Stimulated activated naive B cell treated with anti-CD40 and anti-IgM and Interleukin-4, amounts not matched to agents 10 μg/mL and 1 μg/mL and 100 μg/mL, for 72 hours (primary cell): Measurements from ENCODE around the gene KAZN.

Source experiments
- ATAC-seq, 2 donors: fragments of 150-1000 bp; cut with Tn5 transposase; replicated peaks; 2 replicates each; pipeline ENCODE4 v1.10.0; 2021; ENCODE audit warnings: moderate library complexity in 1 of 2
- DNase-seq: peaks from one replicate; pipeline ENCODE4 v3.0.0; 2021
- H3K27ac Mint-ChIP-seq: one replicate; pipeline ENCODE4 v1.8.0; 2022; ENCODE audit warnings: mild to moderate bottlenecking, mixed read lengths
- H3K27me3 Mint-ChIP-seq, 2 donors: one replicate each; pipeline ENCODE4 v1.8.0; 2022; ENCODE audit warnings: mixed read lengths in 2 of 2
- H3K36me3 Mint-ChIP-seq, 2 donors: one replicate each; pipeline ENCODE4 v1.8.0; 2022; ENCODE audit warnings: mixed read lengths in 2 of 2, mild to moderate bottlenecking in 1 of 2
- H3K4me1 Mint-ChIP-seq, 2 donors: one replicate each; pipeline ENCODE4 v1.8.0; 2022; ENCODE audit warnings: mixed read lengths in 2 of 2, mild to moderate bottlenecking in 1 of 2
- H3K4me3 Mint-ChIP-seq, 2 donors: one replicate each; pipeline ENCODE4 v1.8.0; 2022; ENCODE audit warnings: mild to moderate bottlenecking in 2 of 2, mixed read lengths in 2 of 2, moderate library complexity in 1 of 2
- H3K9me3 Mint-ChIP-seq, 2 donors: one replicate each; pipeline ENCODE4 v1.8.0; 2022; ENCODE audit warnings: mixed read lengths in 2 of 2, mild to moderate bottlenecking in 1 of 2

Gene KAZN

GRCh38 chr1:15113146-15113545 is 514.7 kb downstream of the KAZN start:
- Mint-ChIP-seq H3K36me3 (no peaks in the 10 kb centered on the region), H3K4me1 (peaks cover 4% of the 10 kb centered on the region in 2 donors), H3K27me3 (peaks cover 4 to 5% of the 10 kb centered on the region in 2 donors), H3K9me3 (no peaks in the 10 kb centered on the region), H3K27ac (no peak overlapping the region), H3K4me3 (no peak overlapping the region)
- ATAC-seq (no peak), DNase-seq (no peak)

GRCh38 chr1:15114884-15115283 is 516.4 kb downstream of the KAZN start:
- ATAC-seq: no peak
- Mint-ChIP-seq H3K4me3 (no peak overlapping the region), H3K9me3 (no peaks in the 10 kb centered on the region), H3K27ac (no peak overlapping the region), H3K4me1 (peaks cover 4% of the 10 kb centered on the region in 2 donors), H3K27me3 (peaks cover 12 to 18% of the 10 kb centered on the region in 2 donors), H3K36me3 (no peaks in the 10 kb centered on the region)
- no peak for DNase-seq

- Mint-ChIP-seq H3K27me3 (peaks cover 12 to 18% of the 10 kb centered on the region in 2 donors), H3K9me3 (no peaks in the 10 kb centered on the region), H3K4me3 (no peak overlapping the region), H3K36me3 (no peaks in the 10 kb centered on the region), H3K27ac (no peak overlapping the region), H3K4me1 (peaks cover 4% of the 10 kb centered on the region in 2 donors)
- no peak for DNase-seq
- no peak for ATAC-seq
Measured at GRCh38 chr1:15115542-15116330, 517.3 kb downstream of the KAZN start.

- DNase-seq (no peak), ATAC-seq (no peak)
- Mint-ChIP-seq H3K36me3 (no peaks in the 10 kb centered on the region), H3K4me1 (peaks cover 3 to 4% of the 10 kb centered on the region in 2 donors), H3K27ac (no peak overlapping the region), H3K27me3 (peaks cover 12 to 18% of the 10 kb centered on the region in 2 donors), H3K4me3 (no peak overlapping the region), H3K9me3 (no peaks in the 10 kb centered on the region)
Measured at GRCh38 chr1:15116966-15117365, 518.5 kb downstream of the KAZN start.

GRCh38 chr1:15117671-15118325 is 519.3 kb downstream of the KAZN start:
- Mint-ChIP-seq H3K36me3 (no peaks in the 10 kb centered on the region), H3K27ac (no peak overlapping the region), H3K9me3 (no peaks in the 10 kb centered on the region), H3K4me1 (no peaks in the 10 kb centered on the region), H3K27me3 (peaks cover 12 to 18% of the 10 kb centered on the region in 2 donors), H3K4me3 (no peak overlapping the region)
- ATAC-seq (no peak), DNase-seq (no peak)

- no peak for ATAC-seq
- Mint-ChIP-seq H3K9me3 (no peaks in the 10 kb centered on the region), H3K27ac (no peak overlapping the region)
Measured at GRCh38 chr1:15118579-15118978, 520.1 kb downstream of the KAZN start.

GRCh38 chr1:15120251-15120945 is 521.9 kb downstream of the KAZN start:
- Mint-ChIP-seq H3K27me3 (peaks cover 8 to 13% of the 10 kb centered on the region in 2 donors), H3K4me1 (no peaks in the 10 kb centered on the region), H3K27ac (no peak overlapping the region), H3K9me3 (no peaks in the 10 kb centered on the region), H3K36me3 (no peaks in the 10 kb centered on the region), H3K4me3 (no peak overlapping the region)
- ATAC-seq (no peak), DNase-seq (no peak)

More at GRCh38 chr1:15118579-15118978, 520.1 kb downstream of the KAZN start:
- H3K4me1 Mint-ChIP-seq: no peaks in the 10 kb centered on the region
- no peak for DNase-seq
- H3K27me3 Mint-ChIP-seq: peaks cover 12 to 18% of the 10 kb centered on the region in 2 donors
- no peak overlapping the region for H3K4me3 Mint-ChIP-seq
- H3K36me3 Mint-ChIP-seq: no peaks in the 10 kb centered on the region

- no peak overlapping the region for H3K4me3 Mint-ChIP-seq
- no peaks in the 10 kb centered on the region for H3K4me1 Mint-ChIP-seq
- no peak for ATAC-seq
- H3K27me3 Mint-ChIP-seq: peaks cover 8 to 13% of the 10 kb centered on the region in 2 donors
- H3K27ac Mint-ChIP-seq: no peak overlapping the region
- no peak for DNase-seq
- H3K9me3 Mint-ChIP-seq: no peaks in the 10 kb centered on the region
- H3K36me3 Mint-ChIP-seq: no peaks in the 10 kb centered on the region
Measured at GRCh38 chr1:15122331-15122730, 523.8 kb downstream of the KAZN start.

GRCh38 chr1:15123270-15123669 is 524.8 kb downstream of the KAZN start:
- Mint-ChIP-seq H3K27ac (no peak overlapping the region), H3K27me3 (peaks cover 8 to 13% of the 10 kb centered on the region in 2 donors), H3K9me3 (no peaks in the 10 kb centered on the region), H3K4me3 (no peak overlapping the region), H3K36me3 (no peaks in the 10 kb centered on the region), H3K4me1 (no peaks in the 10 kb centered on the region)
- DNase-seq: no peak
- ATAC-seq: no peak

GRCh38 chr1:15123925-15124324 is 525.4 kb downstream of the KAZN start:
- Mint-ChIP-seq H3K4me1 (no peaks in the 10 kb centered on the region), H3K27me3 (peaks cover 1 to 6% of the 10 kb centered on the region in 2 donors), H3K9me3 (no peaks in the 10 kb centered on the region), H3K4me3 (no peak overlapping the region), H3K27ac (no peak overlapping the region), H3K36me3 (no peaks in the 10 kb centered on the region)
- ATAC-seq (no peak), DNase-seq (no peak)

- Mint-ChIP-seq H3K4me1 (no peaks in the 10 kb centered on the region), H3K4me3 (no peak overlapping the region), H3K27me3 (peaks cover 3 to 6% of the 10 kb centered on the region in 2 donors), H3K27ac (no peak overlapping the region), H3K36me3 (no peaks in the 10 kb centered on the region), H3K9me3 (peaks cover 3% of the 10 kb centered on the region in 2 donors)
- DNase-seq (no peak), ATAC-seq (no peak)
Measured at GRCh38 chr1:15124362-15125100, 526.0 kb downstream of the KAZN start.

- Mint-ChIP-seq H3K36me3 (no peaks in the 10 kb centered on the region), H3K9me3 (peaks cover 6 to 9% of the 10 kb centered on the region in 2 donors), H3K27ac (no peak overlapping the region), H3K4me1 (no peaks in the 10 kb centered on the region), H3K27me3 (peaks cover 3 to 9% of the 10 kb centered on the region in 2 donors), H3K4me3 (no peak overlapping the region)
- DNase-seq: no peak
- no peak for ATAC-seq
Measured at GRCh38 chr1:15125101-15125745, 526.7 kb downstream of the KAZN start.

- ATAC-seq: no peak
- Mint-ChIP-seq H3K4me1 (no peaks in the 10 kb centered on the region), H3K27ac (no peak overlapping the region)
Measured at GRCh38 chr1:15128077-15128476, 529.6 kb downstream of the KAZN start.

More at GRCh38 chr1:15128077-15128476, 529.6 kb downstream of the KAZN start:
- H3K9me3 Mint-ChIP-seq: peaks cover 6 to 9% of the 10 kb centered on the region in 2 donors
- no peak overlapping the region for H3K4me3 Mint-ChIP-seq
- no peak for DNase-seq
- H3K36me3 Mint-ChIP-seq: no peaks in the 10 kb centered on the region
- H3K27me3 Mint-ChIP-seq: peaks cover 9 to 16% of the 10 kb centered on the region in 2 donors
